ENCODE measurements around the gene BPTF. TPM values are rescaled to one million over a fixed set of nuclear protein-coding genes. Genes with fewer than 3 reads are reported as not detected.

Gene BPTF
- polyA plus RNA-seq, 2 of the 4 experiments (the other 2 are of a cell fraction), result 26.3 to 60.7 TPM

DNA sequence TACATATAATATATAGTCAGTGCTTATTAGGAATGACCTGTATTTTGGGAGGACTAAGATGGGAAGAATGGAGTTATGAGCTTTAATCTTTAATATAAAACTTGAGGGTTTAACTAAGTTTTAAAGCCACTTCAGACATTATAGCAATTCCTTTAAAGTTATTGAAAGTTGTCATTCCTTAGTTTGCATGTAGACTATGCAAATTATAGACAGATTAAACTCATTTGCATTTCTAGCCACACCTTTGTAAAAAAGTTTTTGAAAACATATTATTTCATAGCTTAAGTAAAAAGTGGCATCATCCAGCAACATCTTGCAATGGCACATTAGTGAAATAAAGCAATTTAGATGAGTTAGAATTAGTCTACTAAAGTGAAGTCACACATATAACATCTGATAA is 121.2 kb downstream of the BPTF start (continued):
- TF ChIP-seq ESRRA (IDR thresholded peaks at IDR 0.05; ENCODE audit: borderline replicate concordance, low read length), result no peak
- no peak for TF ChIP-seq ZNF302 (CRISPR knock-in tag; IDR thresholded peaks at IDR 0.05)
- TF ChIP-seq SREBF2 (IDR thresholded peaks at IDR 0.05), result no peak

DNA sequence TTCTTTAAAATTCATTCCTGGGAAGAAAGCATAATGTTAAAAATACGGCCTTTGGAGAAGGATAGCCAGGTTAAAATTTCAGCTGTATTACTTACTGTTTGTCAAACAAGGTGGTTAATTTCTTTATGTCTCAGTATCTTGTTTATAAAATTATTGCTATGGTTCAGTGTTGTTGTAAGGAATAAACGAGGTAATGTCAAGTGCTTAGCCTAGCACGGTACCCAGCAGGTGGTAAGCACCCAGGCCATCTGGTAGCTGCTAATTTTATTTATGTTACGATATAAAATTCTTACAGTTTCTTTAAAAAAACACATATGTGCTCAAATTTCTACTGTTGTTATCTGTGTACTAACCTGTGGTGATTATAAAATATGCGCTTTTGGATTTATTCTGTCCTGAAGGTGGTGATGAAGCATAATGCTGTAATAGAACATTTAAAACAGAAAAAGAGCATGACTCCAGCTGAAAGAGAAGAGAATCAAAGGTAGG is 122.1 kb downstream of the BPTF start:
- Histone ChIP-seq H3K4me2 (no peak overlapping the region), H3K4me1 (no peaks in the 10 kb centered on the region), H3K4me3 (no peak overlapping the region), H3K9me3 (no peaks in the 10 kb centered on the region), H3K27ac (no peak overlapping the region)
- TF ChIP-seq RCOR1 (IDR thresholded peaks at IDR 0.05; ENCODE audit: low read depth, low read length), result no peak
- TF ChIP-seq KDM5A (IDR thresholded peaks at IDR 0.05), result no peak
- no peak for TF ChIP-seq POLR2AphosphoS2 (conservative IDR thresholded peaks at IDR 0.05; ENCODE audit: low read length)
- TF ChIP-seq, protein P1, sequence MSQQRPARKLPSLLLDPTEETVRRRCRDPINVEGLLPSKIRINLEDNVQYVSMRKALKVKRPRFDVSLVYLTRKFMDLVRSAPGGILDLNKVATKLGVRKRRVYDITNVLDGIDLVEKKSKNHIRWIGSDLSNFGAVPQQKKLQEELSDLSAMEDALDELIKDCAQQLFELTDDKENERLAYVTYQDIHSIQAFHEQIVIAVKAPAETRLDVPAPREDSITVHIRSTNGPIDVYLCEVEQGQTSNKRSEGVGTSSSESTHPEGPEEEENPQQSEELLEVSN (IDR thresholded peaks at IDR 0.05; ENCODE audit: borderline replicate concordance, low read depth), result no peak
- TF ChIP-seq, protein P2, sequence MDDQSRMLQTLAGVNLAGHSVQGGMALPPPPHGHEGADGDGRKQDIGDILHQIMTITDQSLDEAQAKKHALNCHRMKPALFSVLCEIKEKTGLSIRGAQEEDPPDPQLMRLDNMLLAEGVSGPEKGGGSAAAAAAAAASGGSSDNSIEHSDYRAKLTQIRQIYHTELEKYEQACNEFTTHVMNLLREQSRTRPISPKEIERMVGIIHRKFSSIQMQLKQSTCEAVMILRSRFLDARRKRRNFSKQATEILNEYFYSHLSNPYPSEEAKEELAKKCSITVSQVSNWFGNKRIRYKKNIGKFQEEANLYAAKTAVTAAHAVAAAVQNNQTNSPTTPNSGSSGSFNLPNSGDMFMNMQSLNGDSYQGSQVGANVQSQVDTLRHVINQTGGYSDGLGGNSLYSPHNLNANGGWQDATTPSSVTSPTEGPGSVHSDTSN (IDR thresholded peaks at IDR 0.05), result no peak
- no peak for TF ChIP-seq CHD4 (IDR thresholded peaks at IDR 0.05; ENCODE audit: borderline replicate concordance)
- no peak for TF ChIP-seq ZC3H11A (IDR thresholded peaks at IDR 0.05)
- TF ChIP-seq, protein P3, sequence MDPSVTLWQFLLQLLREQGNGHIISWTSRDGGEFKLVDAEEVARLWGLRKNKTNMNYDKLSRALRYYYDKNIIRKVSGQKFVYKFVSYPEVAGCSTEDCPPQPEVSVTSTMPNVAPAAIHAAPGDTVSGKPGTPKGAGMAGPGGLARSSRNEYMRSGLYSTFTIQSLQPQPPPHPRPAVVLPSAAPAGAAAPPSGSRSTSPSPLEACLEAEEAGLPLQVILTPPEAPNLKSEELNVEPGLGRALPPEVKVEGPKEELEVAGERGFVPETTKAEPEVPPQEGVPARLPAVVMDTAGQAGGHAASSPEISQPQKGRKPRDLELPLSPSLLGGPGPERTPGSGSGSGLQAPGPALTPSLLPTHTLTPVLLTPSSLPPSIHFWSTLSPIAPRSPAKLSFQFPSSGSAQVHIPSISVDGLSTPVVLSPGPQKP (IDR thresholded peaks at IDR 0.05; ENCODE audit: low read depth, low read length), result no peak
- TF ChIP-seq ZFP36 (IDR thresholded peaks at IDR 0.05; ENCODE audit: borderline replicate concordance, partially characterized antibody), result no peak
- TF ChIP-seq EP300 (IDR thresholded peaks at IDR 0.05), result no peak
- no peak for TF ChIP-seq ESRRA (IDR thresholded peaks at IDR 0.05; ENCODE audit: borderline replicate concordance, low read length)
- no peak for TF ChIP-seq RAD21 (conservative IDR thresholded peaks at IDR 0.05 in 1 of 2, IDR thresholded peaks at IDR 0.05 in 1 of 2)
- ATAC-seq (no peak), DNase-seq (ENCODE audit: low read depth in 1 of 2, low spot score in 1 of 2) (no peak), FAIRE-seq (no peak)
- 93% methylated on average over 5 of the region's 5 CpGs for WGBS (ENCODE audit: missing lambda C conversion rate)
- CTCF ChIA-PET, result interaction anchor here (0.8 to 2.9 kb wide), 8 partner anchors 10 to 225 kb away, joined by 3 to 15 read pairs (median 4); no protein-coding TSS in a partner anchor
- POLR2A ChIA-PET, result no interaction called here

DNA sequence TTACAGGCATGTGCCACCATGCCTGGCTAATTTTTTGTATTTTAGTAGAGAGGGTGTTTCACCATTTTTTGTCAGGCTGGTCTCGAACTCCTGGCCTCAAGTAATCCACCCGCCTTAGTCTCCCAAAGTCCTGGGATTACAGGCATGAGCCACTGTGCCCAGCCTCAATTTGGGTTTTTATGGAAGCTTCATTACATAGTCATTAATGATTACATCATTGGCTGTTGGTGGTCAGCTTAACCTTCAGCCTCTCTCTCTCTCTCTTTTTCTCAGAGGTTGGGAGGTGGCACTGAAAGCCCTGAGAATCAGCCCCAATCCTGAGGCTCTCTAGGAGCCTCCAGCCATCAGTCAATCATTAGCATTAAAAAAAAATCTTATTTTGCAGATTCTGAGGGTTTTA is 125.6 kb downstream of the BPTF start:
- ATAC-seq, result no peak
- no peaks in the 10 kb centered on the region for H3K9me3 ChIP-seq
- no peaks in the 10 kb centered on the region for H3K4me1 ChIP-seq
- DNase-seq (ENCODE audit: low read depth in 1 of 2, low spot score in 1 of 2), result no peak
- ChIA-PET CTCF (interaction anchor here (1.3 kb wide), 1 partner anchor 8 kb away, joined by 5 read pairs; no protein-coding TSS in a partner anchor), POLR2A (no interaction called here)
- no peak for FAIRE-seq
- no peak overlapping the region for H3K4me3 ChIP-seq
- 98% methylated on average over 2 of the region's 2 CpGs for WGBS (ENCODE audit: missing lambda C conversion rate)
- no peak overlapping the region for H3K4me2 ChIP-seq
- TF ChIP-seq PHF8 (IDR thresholded peaks at IDR 0.05; ENCODE audit: borderline replicate concordance, low read depth) (no peak), KDM5A (IDR thresholded peaks at IDR 0.05) (no peak), EHF (CRISPR knock-in tag; IDR thresholded peaks at IDR 0.05) (no peak), ZNF302 (CRISPR knock-in tag; IDR thresholded peaks at IDR 0.05) (no peak), HDAC2 (IDR thresholded peaks at IDR 0.05) (no peak), RARB (CRISPR knock-in tag; IDR thresholded peaks at IDR 0.05) (no peak), MAZ (IDR thresholded peaks at IDR 0.05; ENCODE audit: borderline replicate concordance, low read depth, low read length) (no peak), ZSCAN20 (CRISPR knock-in tag; IDR thresholded peaks at IDR 0.05) (no peak), RFX5 (IDR thresholded peaks at IDR 0.05) (no peak), RCOR1 (IDR thresholded peaks at IDR 0.05; ENCODE audit: low read depth, low read length) (no peak), CBX8 (IDR thresholded peaks at IDR 0.05) (no peak), FOSL2 (IDR thresholded peaks at IDR 0.05) (no peak), FOSL2 (CRISPR knock-in tag; IDR thresholded peaks at IDR 0.05) (no peak), KDM1A (IDR thresholded peaks at IDR 0.05; ENCODE audit: low read depth) (no peak), RAD21 (conservative IDR thresholded peaks at IDR 0.05 in 1 of 2, IDR thresholded peaks at IDR 0.05 in 1 of 2) (no peak), HOXB13 (CRISPR knock-in tag; IDR thresholded peaks at IDR 0.05; ENCODE audit: low read depth) (no peak), EHMT2 (IDR thresholded peaks at IDR 0.05; ENCODE audit: low read depth) (no peak), SREBF2 (IDR thresholded peaks at IDR 0.05) (no peak)
- no peak overlapping the region for H3K27ac ChIP-seq

All from A549 (cell line).